Stimulated activated CD4-positive, alpha-beta T cell treated with anti-CD3 and anti-CD28 coated beads, Interleukin-4, amount 100 ng/mL, for 24 hours (primary cell): ENCODE data around the gene RUBCNL.
"Not testable (repeated sequence)": the region's sequence is repeated elsewhere in the genome, so short reads cannot be mapped to it uniquely, and the experiment has no call there.

Experiments
- DNase-seq: peaks from one replicate; pipeline ENCODE4 v3.0.0-alpha.2; 2020

The RUBCNL gene, protein sequence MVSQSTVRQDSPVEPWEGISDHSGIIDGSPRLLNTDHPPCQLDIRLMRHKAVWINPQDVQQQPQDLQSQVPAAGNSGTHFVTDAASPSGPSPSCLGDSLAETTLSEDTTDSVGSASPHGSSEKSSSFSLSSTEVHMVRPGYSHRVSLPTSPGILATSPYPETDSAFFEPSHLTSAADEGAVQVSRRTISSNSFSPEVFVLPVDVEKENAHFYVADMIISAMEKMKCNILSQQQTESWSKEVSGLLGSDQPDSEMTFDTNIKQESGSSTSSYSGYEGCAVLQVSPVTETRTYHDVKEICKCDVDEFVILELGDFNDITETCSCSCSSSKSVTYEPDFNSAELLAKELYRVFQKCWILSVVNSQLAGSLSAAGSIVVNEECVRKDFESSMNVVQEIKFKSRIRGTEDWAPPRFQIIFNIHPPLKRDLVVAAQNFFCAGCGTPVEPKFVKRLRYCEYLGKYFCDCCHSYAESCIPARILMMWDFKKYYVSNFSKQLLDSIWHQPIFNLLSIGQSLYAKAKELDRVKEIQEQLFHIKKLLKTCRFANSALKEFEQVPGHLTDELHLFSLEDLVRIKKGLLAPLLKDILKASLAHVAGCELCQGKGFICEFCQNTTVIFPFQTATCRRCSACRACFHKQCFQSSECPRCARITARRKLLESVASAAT

DNA sequence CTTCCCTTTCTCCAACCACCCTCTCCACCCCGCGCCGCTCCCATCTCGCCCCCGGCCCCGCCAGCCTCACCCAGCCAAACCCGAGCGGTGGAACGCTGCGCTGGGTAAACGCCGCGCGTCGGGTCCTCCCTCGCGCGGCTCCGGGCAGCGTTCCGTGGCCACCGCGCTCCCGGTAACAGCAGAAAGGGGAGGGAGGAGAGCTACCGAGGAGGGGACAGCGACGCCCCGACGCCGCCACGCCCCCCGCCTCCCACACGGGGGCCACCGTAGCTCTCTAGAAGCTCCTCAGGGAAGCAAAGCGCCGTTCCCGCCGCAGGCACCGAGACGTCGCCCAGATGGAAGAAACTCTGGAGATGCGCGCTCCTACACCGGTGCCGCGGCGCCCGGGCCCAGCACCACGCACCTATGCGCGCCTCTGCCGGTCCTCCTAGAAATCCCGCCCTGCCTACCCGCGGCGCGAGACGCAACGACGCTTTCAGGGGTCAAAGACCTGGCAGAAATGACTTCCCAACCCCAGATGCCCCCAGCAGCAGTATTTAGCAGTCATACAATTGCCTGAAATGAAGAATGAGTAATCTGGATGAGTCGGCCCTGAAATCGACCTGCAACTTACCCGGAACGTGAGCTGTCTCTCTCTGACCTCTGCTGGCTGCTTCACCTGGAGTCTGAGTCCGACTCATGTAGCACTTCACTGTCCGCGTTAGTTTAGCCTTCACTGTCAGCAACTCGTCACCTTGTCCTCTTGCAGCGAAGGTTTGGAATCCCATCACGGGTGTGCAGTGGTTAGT is at the start of gene RUBCNL:
Gene RUBCNL (minus strand): TSS at position 189 of the 788 bp plus-strand sequence. CDS start 14,777 bp downstream, outside the sequence.
- DNase-seq, result peak; percentile 20

DNA sequence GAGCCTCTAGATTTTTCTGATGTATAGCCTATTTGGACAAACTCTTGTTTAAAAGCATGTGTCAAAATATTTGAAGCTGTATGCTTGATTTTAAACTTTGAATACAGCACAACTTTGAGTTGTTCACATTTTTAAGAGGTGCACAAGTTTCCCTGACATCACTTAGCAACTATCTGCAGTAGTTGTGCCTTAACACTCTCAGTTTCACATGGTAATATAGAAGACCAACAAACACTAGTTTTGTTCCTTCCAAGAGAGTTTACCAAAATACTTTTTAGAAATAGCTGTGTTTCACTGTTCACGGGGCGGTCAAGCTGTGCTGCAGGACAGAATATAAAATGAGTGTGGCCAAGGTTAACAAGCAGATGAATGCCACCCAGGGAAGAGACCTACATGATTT is 42.5 kb upstream of the RUBCNL start:
- not testable (repeated sequence) for DNase-seq

DNA sequence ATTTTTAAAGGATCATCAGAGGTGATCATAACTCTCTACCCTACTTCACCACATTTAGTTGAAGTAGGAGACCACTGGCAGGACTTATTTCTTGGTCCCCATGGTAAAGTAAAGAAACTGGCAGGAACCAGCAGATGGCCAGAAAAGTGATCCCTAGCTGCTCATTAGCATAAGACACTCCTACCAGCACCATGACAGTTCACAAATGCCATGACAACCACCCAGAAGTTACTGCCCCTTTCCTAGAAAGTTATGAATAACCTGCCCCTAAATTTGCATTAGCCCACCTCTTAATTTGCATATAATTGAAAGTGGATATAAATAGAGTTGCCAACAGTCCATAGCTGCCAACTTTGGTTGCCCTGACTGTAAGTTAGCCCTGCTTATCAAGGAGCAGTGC is 18.4 kb upstream of the RUBCNL start:
- DNase-seq, result no peak

DNA sequence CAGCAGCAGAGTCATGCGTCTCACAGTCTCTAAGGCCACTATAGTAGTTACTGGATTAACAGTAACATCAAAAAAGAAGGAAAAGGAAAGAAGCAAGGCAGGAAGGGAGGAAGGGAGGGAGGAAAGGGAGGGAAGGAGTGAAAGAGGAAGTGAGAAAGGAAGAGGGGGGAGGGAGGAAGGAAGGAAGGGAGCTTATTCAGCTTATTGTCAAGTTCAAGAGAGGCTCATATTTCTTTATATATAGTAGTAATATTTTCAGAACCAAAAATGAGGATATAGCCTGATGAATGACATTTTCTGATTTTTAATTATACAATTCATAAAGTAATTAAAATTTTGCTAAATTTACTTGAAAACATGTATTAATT is 17.7 kb upstream of the RUBCNL start:
- DNase-seq, result no peak

DNA sequence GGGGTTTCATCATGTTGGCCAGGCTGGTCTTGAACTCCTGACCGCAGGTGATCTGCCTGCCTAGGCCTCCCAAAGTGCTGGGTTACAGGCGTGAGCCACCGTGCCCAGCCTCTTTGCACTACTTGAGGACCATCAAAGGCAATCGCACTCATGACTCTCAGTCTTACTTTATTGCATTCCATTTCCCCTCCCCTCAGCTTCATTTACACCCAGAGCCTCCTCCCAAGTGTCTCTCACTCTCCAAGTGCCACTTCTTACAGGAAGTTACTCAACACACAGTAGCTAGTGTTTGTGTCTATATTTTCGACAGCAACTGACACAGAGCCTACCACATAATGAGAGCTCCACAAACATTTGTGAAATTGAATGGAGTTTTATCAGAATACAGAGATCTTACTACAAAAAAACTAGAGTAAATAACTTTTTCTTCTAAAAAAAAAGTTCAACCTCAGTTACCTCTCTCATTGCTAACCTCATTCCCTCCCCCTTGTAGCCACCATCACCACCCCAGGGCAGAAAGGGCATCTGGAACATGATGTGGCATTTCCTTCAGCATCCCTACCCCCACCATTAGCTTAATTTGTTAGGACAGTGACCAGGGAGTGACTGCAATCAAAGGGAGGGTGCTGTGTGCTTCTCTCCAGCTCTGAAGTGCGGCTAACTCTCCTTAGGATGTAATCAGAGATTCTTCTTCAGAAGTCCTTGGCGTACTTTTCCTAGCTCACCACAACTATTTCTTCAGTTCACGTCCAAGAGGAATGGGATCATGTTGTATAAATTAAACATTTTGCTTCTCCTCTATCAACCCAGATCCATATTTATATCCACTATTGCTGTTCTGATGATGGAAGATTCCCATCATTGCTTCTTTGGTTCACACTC is 17.0 kb upstream of the RUBCNL start:
- DNase-seq, result no peak

DNA sequence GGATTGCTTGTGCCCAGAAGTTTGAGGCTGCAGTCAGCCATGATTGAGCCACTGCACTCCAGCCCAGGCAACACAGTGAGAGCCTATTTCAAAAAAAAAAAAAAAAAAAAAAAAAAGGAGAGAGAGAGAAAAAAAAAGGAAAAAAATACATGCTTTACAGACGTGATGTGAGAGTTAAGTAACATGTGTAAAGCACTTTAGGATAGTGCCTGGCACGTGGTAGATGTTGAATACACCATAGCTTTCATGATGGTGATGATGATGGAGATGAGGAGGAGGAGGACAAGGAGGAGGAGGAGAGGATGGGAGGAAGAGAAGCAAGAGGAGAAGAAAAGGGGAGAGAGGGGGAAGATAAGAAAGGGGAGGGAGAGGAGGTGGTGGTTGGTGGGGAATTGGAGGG is 15.1 kb upstream of the RUBCNL start:
- DNase-seq, result no peak

DNA sequence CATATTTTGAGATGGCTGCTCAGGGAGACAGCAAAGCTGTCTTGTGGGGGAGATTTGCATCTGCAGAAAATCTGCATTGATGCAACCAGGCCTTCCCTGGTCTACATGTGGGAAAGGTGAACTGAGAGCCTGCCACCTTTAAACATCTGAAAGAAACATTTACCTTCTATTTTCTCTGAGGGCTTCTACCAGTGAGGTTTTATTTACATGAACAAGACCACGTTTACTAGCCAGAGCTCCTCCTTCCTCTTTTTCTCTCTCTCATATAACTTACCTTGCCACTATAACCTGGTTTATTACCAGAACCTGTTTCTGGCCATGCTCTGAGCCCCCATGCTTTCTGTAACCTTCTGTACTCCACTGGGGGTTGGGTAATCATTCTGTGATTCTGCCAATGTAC is 14.4 kb upstream of the RUBCNL start:
- DNase-seq, result no peak

DNA sequence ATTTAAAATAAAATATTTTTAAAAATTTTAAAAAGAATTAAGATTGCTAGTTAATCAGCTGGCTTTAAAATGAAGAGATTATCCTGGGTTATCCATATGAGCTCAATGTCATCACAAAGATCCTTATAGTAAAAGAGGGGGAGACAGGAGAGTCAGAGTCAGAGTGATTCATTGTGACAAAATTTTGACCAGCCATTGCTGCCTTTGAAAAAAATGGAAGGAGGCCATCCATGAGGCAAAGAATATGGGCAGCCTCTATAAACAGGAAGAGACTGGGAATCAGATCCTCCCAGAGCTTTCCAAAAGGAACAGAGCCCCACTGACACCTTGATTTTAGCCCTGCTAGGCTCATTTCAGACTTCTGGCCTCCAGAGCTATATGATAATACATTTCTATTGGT is 9.3 kb upstream of the RUBCNL start:
- DNase-seq, result no peak

DNA sequence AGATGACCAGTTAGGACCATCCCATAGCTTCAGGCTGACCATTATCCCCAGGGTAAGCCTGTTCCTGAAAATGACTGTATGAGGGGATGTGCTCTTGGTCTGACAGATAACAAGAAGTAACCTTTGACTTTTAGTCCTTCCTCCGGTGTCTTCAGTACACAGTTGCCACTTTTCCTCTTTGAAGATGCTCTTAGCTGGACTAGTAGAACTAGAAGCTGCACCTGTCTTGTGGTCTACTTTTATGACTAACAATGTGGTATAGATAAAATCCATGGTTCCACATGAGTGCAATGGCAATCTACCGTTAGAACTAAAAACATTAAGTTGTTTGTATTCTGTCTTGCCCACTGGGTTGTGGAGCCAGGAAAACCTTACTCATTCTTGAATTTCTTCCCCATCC is 5.9 kb upstream of the RUBCNL start:
- no peak for DNase-seq

DNA sequence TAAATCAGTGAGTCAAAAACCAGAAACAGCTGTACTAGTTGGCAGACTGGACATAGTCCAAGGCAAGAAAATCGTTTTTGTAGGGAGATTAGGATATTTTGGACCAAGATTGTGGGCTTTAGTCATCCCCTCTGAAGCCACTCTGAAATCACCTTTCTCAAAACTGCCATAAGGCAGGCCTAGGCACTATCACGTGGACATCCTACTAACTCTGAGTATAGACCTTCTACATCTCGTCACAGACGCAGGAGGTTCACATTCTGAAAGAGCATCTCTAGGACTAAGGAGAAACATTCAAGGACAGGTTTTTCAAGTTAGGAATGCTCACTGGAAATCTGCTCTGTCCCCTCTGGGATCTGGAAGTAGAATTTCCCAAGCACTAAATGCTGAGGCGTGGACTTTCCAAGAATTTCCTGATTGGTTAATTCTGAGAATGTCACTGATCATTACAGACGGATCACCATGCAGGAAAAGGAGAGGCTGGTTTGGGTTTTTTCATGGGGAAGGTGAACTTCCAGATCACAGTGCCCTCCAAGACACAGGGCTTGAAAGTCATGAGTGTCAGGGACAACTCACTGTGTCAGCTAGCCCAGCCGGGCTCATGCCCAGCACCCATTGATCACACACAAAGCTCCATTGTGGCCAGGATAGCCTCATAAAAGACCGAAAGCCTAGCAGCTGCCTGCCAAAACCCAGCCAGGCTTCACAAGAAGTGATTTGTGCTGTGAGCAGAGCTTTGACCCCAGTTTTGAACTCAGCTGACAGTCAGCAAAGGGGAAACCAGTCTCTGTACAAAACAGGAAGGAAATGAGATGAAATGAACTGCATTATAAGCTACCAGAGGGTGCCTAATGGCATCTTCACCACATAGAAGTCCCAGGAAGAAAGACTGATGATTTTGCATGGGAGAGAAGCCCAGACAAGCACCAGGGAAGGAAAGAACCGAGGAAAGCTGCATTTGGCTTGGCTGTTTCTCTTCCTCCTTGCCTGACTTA is 2.7 kb upstream of the RUBCNL start:
- no peak for DNase-seq

DNA sequence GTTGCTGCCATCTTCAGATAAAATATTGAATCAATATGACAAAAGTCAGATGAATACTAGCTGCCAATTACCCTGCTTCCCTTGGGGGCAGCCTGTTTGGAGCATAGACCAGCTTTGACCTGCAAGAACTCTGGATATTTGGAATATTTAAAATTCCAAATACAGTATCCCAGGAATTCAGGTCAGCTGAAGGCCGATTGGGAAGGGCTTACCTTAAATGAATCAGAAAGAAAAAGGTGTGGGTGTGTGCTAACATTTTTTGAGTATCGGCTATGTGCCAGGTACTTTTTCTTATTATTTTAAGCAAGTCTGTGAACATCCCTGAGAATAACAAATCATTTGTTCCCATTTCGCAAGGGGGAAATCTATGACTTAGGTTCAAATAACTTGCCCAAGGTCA is 1.8 kb upstream of the RUBCNL start:
- no peak for DNase-seq

DNA sequence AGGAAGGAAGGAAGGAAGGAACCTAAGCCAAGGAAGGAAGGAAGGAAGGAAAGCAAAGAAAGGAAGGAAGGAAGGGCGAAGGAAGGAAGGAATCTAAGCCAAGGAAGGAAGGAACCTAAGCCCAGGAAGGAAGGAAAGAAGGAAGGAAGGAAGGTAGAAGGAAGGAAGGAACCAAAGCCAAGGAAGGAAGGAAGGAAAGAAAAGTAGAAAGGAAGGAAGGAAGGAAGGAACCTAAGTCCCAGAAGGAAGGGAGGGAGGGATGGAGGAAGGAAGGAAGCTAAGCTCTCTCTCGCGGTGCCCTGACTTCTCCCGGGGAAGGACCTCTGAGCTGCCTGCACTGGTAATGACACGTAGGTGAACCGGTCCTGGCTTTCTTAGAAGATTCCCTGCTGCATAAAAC is 1.3 kb upstream of the RUBCNL start:
- DNase-seq, result no peak

DNA sequence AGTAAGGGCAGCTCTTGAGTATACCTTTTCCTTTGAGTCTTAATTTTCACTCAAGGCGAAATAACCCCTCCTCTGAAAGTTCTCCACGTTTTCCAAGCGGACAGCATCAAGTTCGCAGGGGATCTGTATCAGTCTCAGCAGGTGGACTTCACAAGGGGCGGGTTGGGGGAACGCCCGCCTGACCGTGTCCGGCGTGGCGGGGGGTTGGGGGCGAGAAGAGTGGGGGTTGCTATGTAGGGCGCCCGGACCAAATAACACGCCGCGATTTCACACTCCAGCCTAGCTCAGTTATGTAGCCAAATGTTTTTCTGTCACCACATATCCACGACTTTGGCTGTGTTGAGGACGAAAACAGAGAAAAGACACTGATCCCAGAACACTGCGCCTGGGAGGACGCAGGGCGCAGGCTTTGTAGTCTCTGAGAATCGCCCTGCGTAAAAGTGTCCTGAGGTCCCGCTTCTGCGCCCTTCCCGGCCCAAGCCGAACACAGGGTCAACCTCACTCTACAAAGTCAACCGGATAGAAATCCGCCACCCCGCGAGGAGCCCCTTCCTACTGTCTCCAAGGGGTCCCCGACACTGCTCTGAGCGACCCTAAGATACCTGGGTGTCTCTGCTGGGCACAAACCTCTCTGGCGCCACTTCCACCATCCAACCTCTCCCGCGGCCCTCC is 524 bp downstream of the RUBCNL start:
- DNase-seq, result no peak

DNA sequence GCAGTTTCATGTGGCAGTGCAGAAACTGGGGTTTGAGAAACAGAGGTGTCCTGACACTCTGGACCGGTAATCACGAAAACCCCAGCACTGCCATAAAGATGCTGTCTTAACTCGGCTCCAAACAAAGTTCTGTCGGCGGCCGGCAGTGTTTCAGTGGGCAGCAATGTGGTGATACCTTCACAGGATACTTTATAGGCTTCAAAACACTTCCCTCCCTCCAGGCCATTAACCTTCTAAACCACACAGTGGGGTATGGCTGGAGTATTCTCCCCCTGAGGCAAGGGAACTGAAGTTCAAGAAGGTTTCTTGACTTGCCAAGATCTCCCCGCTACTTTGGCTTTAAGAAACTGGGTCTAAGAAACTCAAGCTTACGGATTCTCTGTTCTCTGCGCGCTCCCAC is 1.1 kb downstream of the RUBCNL start:
- DNase-seq, result no peak

DNA sequence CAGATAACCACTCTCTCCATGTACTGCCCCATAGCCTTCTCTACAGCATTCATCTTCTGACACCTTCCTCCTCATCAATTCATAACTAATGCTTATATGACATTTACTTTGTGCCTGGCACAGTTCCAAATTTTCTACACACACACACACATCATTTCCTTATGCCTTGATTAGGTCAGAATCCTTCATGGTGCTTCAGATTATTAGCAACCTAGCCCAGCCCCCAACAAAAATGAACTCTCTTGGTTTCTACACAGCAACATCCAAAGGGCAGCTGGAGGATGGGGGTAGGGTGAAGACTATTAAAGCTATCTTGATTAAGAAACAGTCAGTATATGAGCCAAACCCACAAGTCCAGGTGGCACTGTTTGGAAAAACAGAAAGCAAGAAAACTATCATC is 3.7 kb downstream of the RUBCNL start:
- no peak for DNase-seq

DNA sequence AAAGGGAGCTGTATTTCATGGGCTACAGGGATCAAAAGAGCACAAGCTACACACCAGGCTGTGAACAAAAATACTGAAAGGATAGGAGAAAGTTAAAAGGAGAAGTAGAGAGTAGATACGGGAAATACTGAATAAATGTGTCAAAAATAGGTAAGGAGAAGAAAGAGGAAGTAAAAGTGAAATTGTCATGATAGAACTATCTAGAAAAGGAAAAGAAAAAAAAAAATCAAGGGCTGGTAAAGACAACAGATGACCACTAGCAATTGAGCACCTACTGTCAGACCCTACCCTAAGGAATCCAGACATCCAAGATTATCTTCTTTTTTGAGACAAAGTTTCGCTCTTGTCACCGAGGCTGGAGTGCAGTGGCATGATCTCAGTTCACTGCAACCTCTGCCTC is 4.8 kb downstream of the RUBCNL start:
- no peak for DNase-seq

DNA sequence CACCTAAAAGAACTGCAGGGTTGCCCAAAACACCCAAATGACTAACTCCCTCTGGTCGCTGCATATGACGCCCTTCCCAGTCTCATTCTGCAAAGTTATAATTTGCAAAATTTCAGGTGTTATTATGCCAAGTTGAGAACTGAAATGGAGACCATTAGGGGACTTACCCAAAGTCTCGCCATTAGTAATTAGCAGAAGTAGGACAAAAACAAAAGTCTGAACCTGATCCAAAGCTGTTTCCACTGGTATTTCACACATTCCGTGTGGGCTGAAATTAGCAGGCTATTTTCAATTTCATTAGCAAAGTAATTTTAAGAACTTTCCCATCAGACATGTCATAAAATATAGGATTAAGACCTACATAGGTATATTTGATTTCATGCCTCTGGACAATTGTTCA is 6.8 kb downstream of the RUBCNL start:
- no peak for DNase-seq

DNA sequence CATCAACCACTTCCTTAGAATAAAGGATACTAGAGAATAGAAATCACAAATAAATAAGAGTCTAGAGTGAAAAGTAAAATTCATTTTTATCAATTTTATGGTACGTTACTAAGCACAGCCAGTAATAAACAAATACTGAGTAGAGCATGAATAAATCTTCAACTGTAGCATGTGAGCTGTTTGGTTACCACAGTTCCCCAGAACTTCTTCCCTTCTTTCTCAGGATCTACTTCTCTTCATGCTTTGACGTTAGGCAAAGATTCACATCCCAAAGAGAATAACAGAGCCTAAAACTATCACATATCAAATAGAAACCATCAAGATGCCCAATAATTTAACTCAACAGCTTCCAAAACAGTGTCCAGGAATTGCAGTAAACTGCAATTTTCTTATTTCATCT is 7.4 kb downstream of the RUBCNL start:
- no peak for DNase-seq

DNA sequence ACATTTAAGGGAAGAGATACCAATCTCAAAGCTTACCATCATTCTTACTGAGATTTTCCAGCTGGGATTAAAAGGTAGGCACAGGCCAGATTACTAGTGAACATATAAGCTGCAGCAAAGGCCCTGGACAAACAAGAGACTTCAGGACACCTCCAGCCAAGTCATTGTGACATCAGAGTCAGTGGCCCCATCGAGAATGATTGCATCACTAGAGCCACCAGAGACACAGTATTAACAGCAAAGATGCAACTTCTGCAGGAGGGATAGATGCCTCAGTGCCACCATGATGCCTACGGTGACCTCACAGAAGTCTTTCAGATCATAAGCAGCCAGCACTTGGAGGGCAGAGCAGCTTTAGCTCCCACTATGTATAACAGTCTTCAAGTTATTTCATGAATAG is 8.6 kb downstream of the RUBCNL start:
- DNase-seq, result no peak

DNA sequence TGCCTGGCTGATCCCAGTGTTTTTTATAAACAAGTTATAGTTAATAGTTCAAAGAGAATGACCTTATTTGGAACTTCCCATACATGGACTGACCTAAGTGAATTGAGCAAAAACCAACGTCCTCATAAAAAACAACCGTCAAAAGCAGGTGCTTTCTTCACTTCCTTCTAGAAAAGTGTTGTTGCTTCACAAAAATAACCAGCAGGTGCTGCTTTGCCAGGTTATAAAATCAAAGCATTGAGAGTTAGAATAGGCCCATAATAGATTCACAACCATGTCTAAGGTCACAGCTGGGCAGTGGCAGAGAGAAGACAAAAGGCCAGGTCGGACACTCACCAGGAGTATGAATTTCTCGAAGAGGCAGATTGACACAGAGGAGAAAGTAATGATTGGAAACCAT is 9.5 kb downstream of the RUBCNL start:
- no peak for DNase-seq

DNA sequence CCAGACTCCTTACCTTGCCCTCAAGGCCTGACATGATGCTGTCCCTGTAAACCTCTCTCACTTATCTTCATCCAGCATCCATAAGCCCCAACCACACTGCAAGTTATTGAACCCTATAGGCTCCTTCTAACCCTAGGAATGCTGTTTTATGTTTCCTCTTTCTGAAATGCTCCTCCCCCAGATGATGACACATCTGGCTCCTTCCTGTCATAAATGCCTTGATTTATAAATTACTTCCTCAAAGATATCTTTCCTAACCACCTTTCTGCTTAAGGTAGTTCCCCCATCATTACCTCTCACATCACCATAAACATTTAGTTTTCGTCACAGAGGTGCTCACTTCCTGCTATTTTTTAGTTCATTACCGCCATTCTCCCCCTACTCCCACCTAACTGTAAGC is 12.3 kb downstream of the RUBCNL start:
- DNase-seq, result no peak
